Astrocyte (in vitro differentiated cells and primary cell): ENCODE results near the gene CPE.

Source experiments
- CTCF ChIP-seq: IDR thresholded peaks from 2 replicates; pipeline ENCODE4 v1.5.1; 2011; ENCODE audit warnings: low read depth, mild to moderate bottlenecking, inconsistent platforms, low read length, moderate library complexity; ENCODE audit not compliant: insufficient read depth
- EZH2 ChIP-seq: IDR thresholded peaks from 2 replicates; pipeline ENCODE4 v1.6.1; 2012; ENCODE audit warnings: mild to moderate bottlenecking, low read length, inconsistent platforms; ENCODE audit not compliant: insufficient read depth

DNA sequence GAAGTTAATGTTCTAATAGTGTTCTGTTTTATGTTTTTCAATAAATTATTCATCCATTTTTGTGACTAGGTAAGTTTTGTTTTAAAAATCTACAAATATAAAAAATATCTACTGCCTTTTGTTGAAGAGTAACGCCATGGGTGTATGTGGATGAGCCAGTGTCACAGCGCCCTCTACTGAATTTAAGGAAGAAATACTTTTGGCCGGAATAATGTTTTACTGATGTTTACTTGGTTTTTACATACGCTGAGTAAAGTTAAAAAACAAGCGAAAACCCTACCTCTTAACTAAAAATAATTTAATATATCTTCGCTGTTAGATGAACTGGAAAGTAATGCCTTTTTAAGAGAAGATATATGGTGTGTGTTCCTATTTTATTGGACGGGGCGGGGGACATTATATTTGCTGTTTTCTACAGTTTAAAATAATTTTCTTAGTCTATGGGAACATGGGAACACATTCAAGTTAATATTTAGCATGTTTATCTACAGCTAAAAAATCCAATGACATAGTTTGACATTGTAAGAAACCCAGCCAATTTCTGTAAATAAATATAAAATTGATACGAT lies 86.1 kb downstream of the CPE start:
- TF ChIP-seq CTCF (peak; percentile 76), EZH2 (no peak)
